ENCODE results near the gene HIPK4.

DNA sequence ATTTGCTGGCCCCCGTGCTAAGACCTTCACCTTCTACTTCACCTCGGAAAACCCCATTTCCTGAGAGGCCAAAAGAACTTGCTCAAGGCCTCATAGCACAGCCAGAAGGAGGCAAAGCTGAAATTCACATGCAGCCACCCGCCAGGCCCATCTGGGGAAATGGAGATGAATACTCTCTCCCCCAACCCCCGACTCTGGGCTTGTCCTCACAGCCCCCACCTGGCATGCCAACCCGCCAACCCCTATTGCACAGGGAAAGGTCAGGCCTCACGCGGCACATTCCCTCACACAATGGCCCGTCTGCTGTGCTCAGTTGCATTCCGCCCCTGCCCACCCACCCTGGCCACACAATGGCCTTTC is 20.0 kb upstream of the HIPK4 start:
- TF ChIP-seq, protein P1, sequence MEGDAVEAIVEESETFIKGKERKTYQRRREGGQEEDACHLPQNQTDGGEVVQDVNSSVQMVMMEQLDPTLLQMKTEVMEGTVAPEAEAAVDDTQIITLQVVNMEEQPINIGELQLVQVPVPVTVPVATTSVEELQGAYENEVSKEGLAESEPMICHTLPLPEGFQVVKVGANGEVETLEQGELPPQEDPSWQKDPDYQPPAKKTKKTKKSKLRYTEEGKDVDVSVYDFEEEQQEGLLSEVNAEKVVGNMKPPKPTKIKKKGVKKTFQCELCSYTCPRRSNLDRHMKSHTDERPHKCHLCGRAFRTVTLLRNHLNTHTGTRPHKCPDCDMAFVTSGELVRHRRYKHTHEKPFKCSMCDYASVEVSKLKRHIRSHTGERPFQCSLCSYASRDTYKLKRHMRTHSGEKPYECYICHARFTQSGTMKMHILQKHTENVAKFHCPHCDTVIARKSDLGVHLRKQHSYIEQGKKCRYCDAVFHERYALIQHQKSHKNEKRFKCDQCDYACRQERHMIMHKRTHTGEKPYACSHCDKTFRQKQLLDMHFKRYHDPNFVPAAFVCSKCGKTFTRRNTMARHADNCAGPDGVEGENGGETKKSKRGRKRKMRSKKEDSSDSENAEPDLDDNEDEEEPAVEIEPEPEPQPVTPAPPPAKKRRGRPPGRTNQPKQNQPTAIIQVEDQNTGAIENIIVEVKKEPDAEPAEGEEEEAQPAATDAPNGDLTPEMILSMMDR (IDR thresholded peaks at IDR 0.05), result no peak
- no peak for TF ChIP-seq EZH2 (IDR thresholded peaks at IDR 0.05)

Data from neural progenitor cell (in vitro differentiated cells).